BLaER1 (cell line): ENCODE data around the gene GALNT16.
A peak's percentile ranks its signal among the peaks of the same experiment; 100 is the strongest.
"Not testable (repeated sequence)": the region's sequence is repeated elsewhere in the genome, so short reads cannot be mapped to it uniquely, and the experiment has no call there.

Source experiments
- H3K27ac ChIP-seq: shearing (Covaris generic); formaldehyde crosslinking; 2 replicates; pipeline ENCODE4 v1.8.1; 2022
- H3K27me3 ChIP-seq: shearing (Covaris generic); formaldehyde crosslinking; 2 replicates; pipeline ENCODE4 v1.8.1; 2022
- H3K36me3 ChIP-seq: shearing (Covaris generic); formaldehyde crosslinking; 2 replicates; pipeline ENCODE4 v1.8.1; 2022
- H3K4me1 ChIP-seq: shearing (Covaris generic); formaldehyde crosslinking; 2 replicates; pipeline ENCODE4 v1.8.1; 2022
- H3K4me2 ChIP-seq: shearing (Covaris generic); formaldehyde crosslinking; 2 replicates; pipeline ENCODE4 v1.8.1; 2022
- H3K4me3 ChIP-seq: shearing (Covaris generic); formaldehyde crosslinking; 2 replicates; pipeline ENCODE4 v1.8.1; 2022
- H3K9ac ChIP-seq: shearing (Covaris generic); formaldehyde crosslinking; 2 replicates; pipeline ENCODE4 v1.8.1; 2022
- H3K9me3 ChIP-seq: shearing (Covaris generic); formaldehyde crosslinking; 2 replicates; pipeline ENCODE4 v1.8.1; 2022
- H4K20me1 ChIP-seq: shearing (Covaris generic); formaldehyde crosslinking; 2 replicates; pipeline ENCODE4 v1.8.1; 2022
- Cebpa-rat ChIP-seq: shearing (Covaris generic); IDR thresholded peaks from 2 replicates; pipeline ENCODE4 v1.8.1; 2022

Gene GALNT16

DNA sequence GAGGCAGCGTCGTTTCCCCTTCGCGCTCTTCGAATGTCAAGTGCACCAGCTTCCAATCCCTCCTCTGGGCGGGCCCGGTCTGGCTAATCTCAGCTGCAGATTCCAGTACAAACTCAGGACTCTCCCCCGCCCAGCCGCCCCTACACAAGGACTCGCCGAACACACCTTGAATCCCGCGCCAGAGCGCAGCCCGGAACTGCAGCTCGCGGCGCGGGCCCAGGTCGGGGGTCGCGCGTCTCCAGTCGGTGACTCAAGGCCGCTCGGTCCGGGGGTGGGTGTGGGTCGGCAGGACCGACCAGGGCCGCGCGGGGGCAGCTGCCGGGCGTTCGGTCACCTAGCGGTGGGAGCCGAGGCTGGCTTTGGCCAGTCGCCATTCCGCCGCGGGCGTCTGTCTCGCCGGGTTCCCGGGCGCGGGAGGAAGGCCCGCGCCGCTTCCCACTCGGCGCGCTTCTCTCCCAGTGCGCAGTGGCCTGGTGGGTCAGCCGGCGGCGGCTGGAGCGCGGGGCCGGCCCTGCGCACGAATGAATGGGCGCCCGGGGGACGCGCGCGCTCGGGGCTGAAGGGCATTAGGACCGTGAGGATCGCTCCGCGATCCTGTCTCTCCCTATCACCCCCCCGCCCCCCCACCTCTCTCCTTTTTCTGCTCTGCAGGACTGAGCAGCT, at the start of gene GALNT16:
Gene GALNT16, plus strand, starts transcription at position 632 of the 663 bp plus-strand sequence. CDS start 133 bp downstream, outside the sequence.
- Histone ChIP-seq H3K36me3 (no peaks in the 10 kb centered on the region), H3K4me3 (peak within 1 kb of the TSS; percentile 56), H3K4me1 (peaks cover 5% of the 10 kb centered on the region; the same call in 1 of the 2 replicates), H3K27me3 (peaks cover 62% of the 10 kb centered on the region), H3K27ac (no peak within 1 kb of the TSS), H3K9me3 (peaks cover 10% of the 10 kb centered on the region), H3K4me2 (peak within 1 kb of the TSS; percentile 66), H4K20me1 (no peaks in the 10 kb centered on the region; the same call in 1 of the 2 replicates), H3K9ac (no peak within 1 kb of the TSS)
- no peak for TF ChIP-seq Cebpa-rat

DNA sequence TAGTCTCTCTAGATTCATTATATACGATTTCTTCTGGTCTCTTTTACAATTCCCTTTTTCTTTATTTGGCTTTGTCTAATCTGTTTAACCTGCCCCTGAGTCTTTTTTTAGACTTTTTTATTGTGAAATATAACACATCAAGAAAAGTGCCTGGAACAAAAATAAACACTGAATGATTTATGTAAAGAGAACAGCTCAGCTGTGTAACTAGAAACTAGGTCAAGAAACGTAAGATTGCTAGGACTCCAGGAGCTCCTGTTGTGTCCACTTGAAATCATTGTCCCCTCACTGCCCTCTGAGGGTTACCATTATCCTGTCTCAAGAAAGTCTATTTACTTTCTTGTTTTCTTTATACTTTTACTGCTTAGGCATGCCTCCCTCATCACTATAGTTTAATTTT, 45.6 kb upstream of the GALNT16 start:
- Histone ChIP-seq H3K9ac (no peak overlapping the region), H4K20me1 (no peaks in the 10 kb centered on the region), H3K4me1 (no peaks in the 10 kb centered on the region), H3K4me3 (no peak overlapping the region), H3K36me3 (no peaks in the 10 kb centered on the region), H3K27ac (no peak overlapping the region), H3K27me3 (no peaks in the 10 kb centered on the region), H3K9me3 (no peaks in the 10 kb centered on the region), H3K4me2 (no peak overlapping the region)
- TF ChIP-seq Cebpa-rat: no peak

DNA sequence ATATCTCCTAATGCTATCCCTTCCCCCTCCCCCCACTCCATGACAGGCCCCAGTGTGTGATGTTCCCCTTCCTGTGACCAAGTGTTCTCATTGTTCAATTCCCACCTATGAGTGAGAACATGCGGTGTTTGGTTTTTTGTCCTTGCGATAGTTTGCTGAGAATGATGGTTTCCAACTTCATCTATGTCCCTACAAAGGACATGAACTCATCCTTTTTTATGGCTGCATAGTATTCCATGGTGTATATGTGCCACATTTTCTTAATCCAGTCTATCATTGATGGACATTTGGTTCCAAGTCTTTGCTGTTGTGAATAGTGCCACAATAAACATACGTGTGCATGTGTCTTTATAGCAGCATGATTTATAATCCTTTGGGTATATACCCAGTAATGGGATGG, 42.3 kb upstream of the GALNT16 start:
- not testable (repeated sequence) for H3K4me3 ChIP-seq, H3K9ac ChIP-seq, H3K27me3 ChIP-seq, H3K27ac ChIP-seq, H3K9me3 ChIP-seq, H3K4me1 ChIP-seq, H3K36me3 ChIP-seq, H3K4me2 ChIP-seq, H4K20me1 ChIP-seq

GRCh38 chr14:69224946-69225345, 35.0 kb upstream of the GALNT16 start:
- Histone ChIP-seq H3K9me3 (no peaks in the 10 kb centered on the region), H3K27me3 (no peaks in the 10 kb centered on the region), H3K36me3 (no peaks in the 10 kb centered on the region), H4K20me1 (no peaks in the 10 kb centered on the region), H3K9ac (no peak overlapping the region), H3K4me1 (no peaks in the 10 kb centered on the region), H3K4me2 (no peak overlapping the region), H3K4me3 (no peak overlapping the region), H3K27ac (no peak overlapping the region)
- no peak for TF ChIP-seq Cebpa-rat

- H3K9me3 ChIP-seq: no peaks in the 10 kb centered on the region
- H3K27me3 ChIP-seq: no peaks in the 10 kb centered on the region
- no peak overlapping the region for H3K27ac ChIP-seq
- H3K36me3 ChIP-seq: no peaks in the 10 kb centered on the region
- H4K20me1 ChIP-seq: no peaks in the 10 kb centered on the region
- H3K9ac ChIP-seq: no peak overlapping the region
- no peak overlapping the region for H3K4me3 ChIP-seq
- no peak for TF ChIP-seq Cebpa-rat
- H3K4me2 ChIP-seq: no peak overlapping the region
- no peaks in the 10 kb centered on the region for H3K4me1 ChIP-seq
Observed at GRCh38 chr14:69226178-69226577, 33.8 kb upstream of the GALNT16 start.

- Histone ChIP-seq H3K9ac (no peak overlapping the region), H3K4me2 (no peak overlapping the region), H3K4me1 (no peaks in the 10 kb centered on the region), H3K4me3 (no peak overlapping the region), H3K36me3 (no peaks in the 10 kb centered on the region), H4K20me1 (no peaks in the 10 kb centered on the region), H3K9me3 (no peaks in the 10 kb centered on the region), H3K27ac (no peak overlapping the region), H3K27me3 (no peaks in the 10 kb centered on the region)
- TF ChIP-seq Cebpa-rat: no peak
Observed at GRCh38 chr14:69226736-69227135, 33.2 kb upstream of the GALNT16 start.

DNA sequence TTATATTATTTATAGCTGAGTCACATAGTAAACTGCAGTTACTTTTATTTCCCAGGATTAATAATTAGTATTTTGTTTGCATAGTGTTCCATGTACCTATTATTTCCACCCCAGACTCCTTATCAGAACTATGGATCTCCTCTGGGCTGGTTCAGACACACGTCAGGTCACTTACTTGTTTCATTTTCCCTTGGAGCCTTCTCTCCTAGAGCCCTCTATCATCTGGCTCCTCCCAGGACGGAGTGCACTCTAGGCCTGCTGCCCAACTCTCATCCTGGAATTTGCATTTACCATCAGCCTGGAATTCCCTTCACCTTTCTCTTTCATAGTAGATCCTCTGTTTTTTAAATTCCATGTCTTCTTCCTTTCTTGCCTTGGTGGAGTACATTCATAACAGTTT, 28.5 kb upstream of the GALNT16 start:
- TF ChIP-seq Cebpa-rat: no peak
- Histone ChIP-seq H4K20me1 (no peaks in the 10 kb centered on the region), H3K9me3 (no peaks in the 10 kb centered on the region), H3K9ac (no peak overlapping the region), H3K36me3 (no peaks in the 10 kb centered on the region), H3K27me3 (no peaks in the 10 kb centered on the region), H3K27ac (no peak overlapping the region), H3K4me1 (no peaks in the 10 kb centered on the region), H3K4me3 (no peak overlapping the region), H3K4me2 (no peak overlapping the region)

DNA sequence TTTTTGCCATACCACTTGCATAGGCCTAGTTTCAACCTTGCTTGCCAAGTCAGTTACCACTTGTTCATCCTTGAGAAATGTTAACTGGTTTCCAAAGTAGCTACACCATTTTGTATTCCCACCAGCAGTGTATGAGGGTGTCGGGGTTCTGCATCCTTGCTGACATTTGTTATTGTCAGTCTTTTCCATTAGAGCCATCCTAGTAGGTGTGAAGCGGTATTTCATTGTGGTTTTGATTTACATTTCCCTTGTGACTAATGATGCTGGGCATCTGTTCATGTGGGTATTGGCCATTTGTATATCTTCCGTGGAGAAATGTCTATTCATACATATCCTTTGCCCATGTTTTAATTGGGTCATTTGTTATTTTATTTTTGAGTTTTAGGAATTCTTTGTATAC, 27.6 kb upstream of the GALNT16 start:
- Histone ChIP-seq H3K4me3 (no peak overlapping the region), H3K4me2 (no peak overlapping the region), H3K36me3 (no peaks in the 10 kb centered on the region), H3K9ac (no peak overlapping the region), H3K9me3 (no peaks in the 10 kb centered on the region), H3K27me3 (no peaks in the 10 kb centered on the region), H4K20me1 (no peaks in the 10 kb centered on the region), H3K27ac (no peak overlapping the region), H3K4me1 (no peaks in the 10 kb centered on the region)
- no peak for TF ChIP-seq Cebpa-rat

GRCh38 chr14:69234106-69234505, 25.9 kb upstream of the GALNT16 start:
- no peak overlapping the region for H3K4me3 ChIP-seq
- no peaks in the 10 kb centered on the region for H3K27me3 ChIP-seq
- H3K9ac ChIP-seq: no peak overlapping the region
- H4K20me1 ChIP-seq: no peaks in the 10 kb centered on the region
- H3K36me3 ChIP-seq: no peaks in the 10 kb centered on the region
- no peaks in the 10 kb centered on the region for H3K9me3 ChIP-seq
- H3K27ac ChIP-seq: no peak overlapping the region
- H3K4me1 ChIP-seq: no peaks in the 10 kb centered on the region
- H3K4me2 ChIP-seq: no peak overlapping the region
- no peak for TF ChIP-seq Cebpa-rat

DNA sequence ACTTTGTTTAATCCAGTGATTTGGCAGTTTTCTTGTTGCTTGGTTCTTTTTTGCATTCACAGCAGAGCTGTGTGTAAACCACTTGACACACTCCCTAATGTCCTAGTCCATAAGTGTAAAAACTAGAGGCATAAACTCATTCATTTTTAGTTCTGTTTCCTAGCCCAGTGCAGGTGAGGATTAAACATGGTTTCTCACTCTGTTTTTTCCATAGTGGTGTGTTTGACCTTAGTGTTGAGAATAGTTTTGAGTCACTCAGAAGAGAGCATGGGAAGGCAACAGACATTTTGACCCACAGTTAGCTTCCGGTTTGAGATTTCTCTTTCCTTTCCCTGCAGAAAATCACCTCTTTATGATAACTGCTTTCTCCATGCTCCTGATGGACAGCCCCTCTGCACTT, 24.2 kb upstream of the GALNT16 start:
- Histone ChIP-seq H3K4me1 (peaks cover 7% of the 10 kb centered on the region), H3K27ac (no peak overlapping the region), H3K4me3 (no peak overlapping the region), H4K20me1 (no peaks in the 10 kb centered on the region), H3K4me2 (no peak overlapping the region), H3K27me3 (no peaks in the 10 kb centered on the region), H3K36me3 (no peaks in the 10 kb centered on the region), H3K9me3 (no peaks in the 10 kb centered on the region), H3K9ac (no peak overlapping the region)
- no peak for TF ChIP-seq Cebpa-rat

- no peaks in the 10 kb centered on the region for H4K20me1 ChIP-seq
- no peak overlapping the region for H3K27ac ChIP-seq
- no peaks in the 10 kb centered on the region for H3K36me3 ChIP-seq
- peaks cover 14% of the 10 kb centered on the region for H3K4me1 ChIP-seq
- no peak overlapping the region for H3K4me3 ChIP-seq
- no peak overlapping the region for H3K4me2 ChIP-seq
- H3K9ac ChIP-seq: no peak overlapping the region
- no peaks in the 10 kb centered on the region for H3K9me3 ChIP-seq
- no peak for TF ChIP-seq Cebpa-rat
- no peaks in the 10 kb centered on the region for H3K27me3 ChIP-seq
Observed at GRCh38 chr14:69237142-69237541, 22.8 kb upstream of the GALNT16 start.
